ENCODE results near the gene CAB39L. TPM values are rescaled to one million over a fixed set of nuclear protein-coding genes. Genes with fewer than 3 reads are reported as not detected.

The CAB39L gene
- total and polyA plus RNA-seq, 2 experiments from 2014 or later: 3.3 to 4.4 TPM

DNA sequence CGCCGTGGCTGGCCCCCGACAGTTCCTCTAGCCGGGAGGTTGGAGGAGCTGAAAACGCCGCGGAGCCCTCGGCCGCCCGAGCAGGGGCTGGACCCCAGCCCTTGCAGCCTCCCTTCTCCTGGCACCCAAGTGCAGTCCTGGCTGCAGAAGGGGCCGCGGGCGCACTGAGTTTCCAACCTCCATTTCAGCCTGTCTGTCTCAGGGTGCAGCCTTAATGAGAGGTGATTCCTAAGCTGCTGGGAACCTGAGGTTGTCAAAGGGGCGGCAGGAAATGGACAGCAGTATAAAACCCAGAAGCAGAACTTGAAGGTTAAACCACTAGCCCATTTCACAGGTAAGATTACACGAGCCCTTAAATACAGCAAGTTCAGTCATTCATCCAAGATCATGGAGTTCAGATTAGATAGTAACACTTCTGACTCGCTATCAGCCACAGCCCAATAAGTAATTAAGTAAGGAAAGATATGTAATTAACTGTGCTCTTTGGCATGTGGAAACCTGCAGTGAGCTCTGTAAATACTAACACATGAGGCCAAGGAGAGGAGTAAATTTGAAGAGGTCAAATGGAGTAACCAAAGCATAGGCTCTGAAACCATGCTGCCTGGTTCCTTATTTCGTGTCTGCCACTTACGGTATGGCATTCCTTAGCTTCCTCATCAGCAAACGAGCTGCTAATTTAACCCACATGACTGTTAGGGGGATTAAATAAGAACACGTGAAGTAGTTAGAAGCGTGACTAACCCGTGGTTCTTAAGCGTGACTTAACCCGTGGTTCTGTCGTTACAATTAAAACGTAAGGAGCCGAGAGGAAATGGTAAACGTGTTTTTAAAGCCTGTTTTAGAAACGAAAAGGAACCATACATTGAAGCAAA lies 896 bp upstream of the CAB39L start:
- ATAC-seq: no peak; the same call in 1 of the 3 replicates
- DNase-seq (ENCODE audit: low spot score): peak; percentile 39
- Histone ChIP-seq H3K27ac (ENCODE audit: low read depth) (peak overlapping the region; percentile 81), H3K4me3 (peak overlapping the region; percentile 76), H2AFZ (peak overlapping the region; percentile 74), H4K20me1 (replicated peaks; ENCODE audit: insufficient read depth) (no peaks in the 10 kb centered on the region), H3K4me2 (peak overlapping the region; percentile 84), H3F3A (replicated peaks; ENCODE audit: low read depth) (0 out of 2 replicates have a peak, but pooled peaks cover 3% of the 10 kb centered on the region), H3K79me2 (replicated peaks; ENCODE audit: insufficient read depth) (no peaks in the 10 kb centered on the region; the same call in 1 of the 2 replicates), H3K27me3 (ENCODE audit: insufficient read depth) (no peaks in the 10 kb centered on the region), H3K36me3 (ENCODE audit: insufficient read depth) (no peaks in the 10 kb centered on the region), H3K4me1 (ENCODE audit: insufficient read depth) (no peaks in the 10 kb centered on the region), H3K9me2 (ENCODE audit: insufficient read depth) (no peaks in the 10 kb centered on the region)
- no peaks in the 10 kb centered on the region for H3K36me3 Mint-ChIP-seq (ENCODE audit: low read depth)
- H3K27ac Mint-ChIP-seq: peak overlapping the region; percentile 30
- peaks cover 8% of the 10 kb centered on the region; the same call in 2 of the 3 replicates for H3K4me1 Mint-ChIP-seq
- H3K4me3 Mint-ChIP-seq: peak overlapping the region; percentile 97
- H3K27me3 Mint-ChIP-seq (ENCODE audit: insufficient read depth, low read depth, poor library complexity): peaks cover 6% of the 10 kb centered on the region
- TF ChIP-seq POLR2AphosphoS5 (IDR thresholded peaks at IDR 0.05; ENCODE audit: low read depth): no peak
- no peak for TF ChIP-seq CREB1 (CRISPR knock-in tag; IDR thresholded peaks at IDR 0.05; ENCODE audit: low read depth)
- TF ChIP-seq NANOG (IDR thresholded peaks at IDR 0.05; ENCODE audit: borderline replicate concordance): no peak
- TF ChIP-seq, protein P1, sequence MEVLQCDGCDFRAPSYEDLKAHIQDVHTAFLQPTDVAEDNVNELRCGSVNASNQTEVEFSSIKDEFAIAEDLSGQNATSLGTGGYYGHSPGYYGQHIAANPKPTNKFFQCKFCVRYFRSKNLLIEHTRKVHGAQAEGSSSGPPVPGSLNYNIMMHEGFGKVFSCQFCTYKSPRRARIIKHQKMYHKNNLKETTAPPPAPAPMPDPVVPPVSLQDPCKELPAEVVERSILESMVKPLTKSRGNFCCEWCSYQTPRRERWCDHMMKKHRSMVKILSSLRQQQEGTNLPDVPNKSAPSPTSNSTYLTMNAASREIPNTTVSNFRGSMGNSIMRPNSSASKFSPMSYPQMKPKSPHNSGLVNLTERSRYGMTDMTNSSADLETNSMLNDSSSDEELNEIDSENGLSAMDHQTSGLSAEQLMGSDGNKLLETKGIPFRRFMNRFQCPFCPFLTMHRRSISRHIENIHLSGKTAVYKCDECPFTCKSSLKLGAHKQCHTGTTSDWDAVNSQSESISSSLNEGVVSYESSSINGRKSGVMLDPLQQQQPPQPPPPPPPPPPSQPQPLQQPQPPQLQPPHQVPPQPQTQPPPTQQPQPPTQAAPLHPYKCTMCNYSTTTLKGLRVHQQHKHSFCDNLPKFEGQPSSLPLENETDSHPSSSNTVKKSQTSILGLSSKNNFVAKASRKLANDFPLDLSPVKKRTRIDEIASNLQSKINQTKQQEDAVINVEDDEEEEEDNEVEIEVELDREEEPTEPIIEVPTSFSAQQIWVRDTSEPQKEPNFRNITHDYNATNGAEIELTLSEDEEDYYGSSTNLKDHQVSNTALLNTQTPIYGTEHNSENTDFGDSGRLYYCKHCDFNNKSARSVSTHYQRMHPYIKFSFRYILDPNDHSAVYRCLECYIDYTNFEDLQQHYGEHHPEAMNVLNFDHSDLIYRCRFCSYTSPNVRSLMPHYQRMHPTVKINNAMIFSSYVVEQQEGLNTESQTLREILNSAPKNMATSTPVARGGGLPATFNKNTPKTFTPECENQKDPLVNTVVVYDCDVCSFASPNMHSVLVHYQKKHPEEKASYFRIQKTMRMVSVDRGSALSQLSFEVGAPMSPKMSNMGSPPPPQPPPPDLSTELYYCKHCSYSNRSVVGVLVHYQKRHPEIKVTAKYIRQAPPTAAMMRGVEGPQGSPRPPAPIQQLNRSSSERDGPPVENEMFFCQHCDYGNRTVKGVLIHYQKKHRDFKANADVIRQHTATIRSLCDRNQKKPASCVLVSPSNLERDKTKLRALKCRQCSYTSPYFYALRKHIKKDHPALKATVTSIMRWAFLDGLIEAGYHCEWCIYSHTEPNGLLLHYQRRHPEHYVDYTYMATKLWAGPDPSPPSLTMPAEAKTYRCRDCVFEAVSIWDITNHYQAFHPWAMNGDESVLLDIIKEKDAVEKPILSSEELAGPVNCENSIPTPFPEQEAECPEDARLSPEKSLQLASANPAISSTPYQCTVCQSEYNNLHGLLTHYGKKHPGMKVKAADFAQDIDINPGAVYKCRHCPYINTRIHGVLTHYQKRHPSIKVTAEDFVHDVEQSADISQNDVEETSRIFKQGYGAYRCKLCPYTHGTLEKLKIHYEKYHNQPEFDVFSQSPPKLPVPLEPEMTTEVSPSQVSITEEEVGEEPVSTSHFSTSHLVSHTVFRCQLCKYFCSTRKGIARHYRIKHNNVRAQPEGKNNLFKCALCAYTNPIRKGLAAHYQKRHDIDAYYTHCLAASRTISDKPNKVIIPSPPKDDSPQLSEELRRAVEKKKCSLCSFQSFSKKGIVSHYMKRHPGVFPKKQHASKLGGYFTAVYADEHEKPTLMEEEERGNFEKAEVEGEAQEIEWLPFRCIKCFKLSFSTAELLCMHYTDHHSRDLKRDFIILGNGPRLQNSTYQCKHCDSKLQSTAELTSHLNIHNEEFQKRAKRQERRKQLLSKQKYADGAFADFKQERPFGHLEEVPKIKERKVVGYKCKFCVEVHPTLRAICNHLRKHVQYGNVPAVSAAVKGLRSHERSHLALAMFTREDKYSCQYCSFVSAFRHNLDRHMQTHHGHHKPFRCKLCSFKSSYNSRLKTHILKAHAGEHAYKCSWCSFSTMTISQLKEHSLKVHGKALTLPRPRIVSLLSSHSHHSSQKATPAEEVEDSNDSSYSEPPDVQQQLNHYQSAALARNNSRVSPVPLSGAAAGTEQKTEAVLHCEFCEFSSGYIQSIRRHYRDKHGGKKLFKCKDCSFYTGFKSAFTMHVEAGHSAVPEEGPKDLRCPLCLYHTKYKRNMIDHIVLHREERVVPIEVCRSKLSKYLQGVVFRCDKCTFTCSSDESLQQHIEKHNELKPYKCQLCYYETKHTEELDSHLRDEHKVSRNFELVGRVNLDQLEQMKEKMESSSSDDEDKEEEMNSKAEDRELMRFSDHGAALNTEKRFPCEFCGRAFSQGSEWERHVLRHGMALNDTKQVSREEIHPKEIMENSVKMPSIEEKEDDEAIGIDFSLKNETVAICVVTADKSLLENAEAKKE (CRISPR knock-in tag; IDR thresholded peaks at IDR 0.05): no peak
- no peak for TF ChIP-seq STAT1 (IDR thresholded peaks at IDR 0.05; ENCODE audit: unreplicated experiment)
- TF ChIP-seq EZH2phosphoT487 (IDR thresholded peaks at IDR 0.05; ENCODE audit: unreplicated experiment): no peak
- TF ChIP-seq EZH2 (IDR thresholded peaks at IDR 0.05; ENCODE audit: low read depth, unreplicated experiment): no peak
- TF ChIP-seq ZNF114 (CRISPR knock-in tag; IDR thresholded peaks at IDR 0.05): no peak
- TF ChIP-seq ZNF331 (CRISPR knock-in tag; IDR thresholded peaks at IDR 0.05; ENCODE audit: low read depth): no peak
- TF ChIP-seq, protein P2, sequence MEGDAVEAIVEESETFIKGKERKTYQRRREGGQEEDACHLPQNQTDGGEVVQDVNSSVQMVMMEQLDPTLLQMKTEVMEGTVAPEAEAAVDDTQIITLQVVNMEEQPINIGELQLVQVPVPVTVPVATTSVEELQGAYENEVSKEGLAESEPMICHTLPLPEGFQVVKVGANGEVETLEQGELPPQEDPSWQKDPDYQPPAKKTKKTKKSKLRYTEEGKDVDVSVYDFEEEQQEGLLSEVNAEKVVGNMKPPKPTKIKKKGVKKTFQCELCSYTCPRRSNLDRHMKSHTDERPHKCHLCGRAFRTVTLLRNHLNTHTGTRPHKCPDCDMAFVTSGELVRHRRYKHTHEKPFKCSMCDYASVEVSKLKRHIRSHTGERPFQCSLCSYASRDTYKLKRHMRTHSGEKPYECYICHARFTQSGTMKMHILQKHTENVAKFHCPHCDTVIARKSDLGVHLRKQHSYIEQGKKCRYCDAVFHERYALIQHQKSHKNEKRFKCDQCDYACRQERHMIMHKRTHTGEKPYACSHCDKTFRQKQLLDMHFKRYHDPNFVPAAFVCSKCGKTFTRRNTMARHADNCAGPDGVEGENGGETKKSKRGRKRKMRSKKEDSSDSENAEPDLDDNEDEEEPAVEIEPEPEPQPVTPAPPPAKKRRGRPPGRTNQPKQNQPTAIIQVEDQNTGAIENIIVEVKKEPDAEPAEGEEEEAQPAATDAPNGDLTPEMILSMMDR (conservative IDR thresholded peaks at IDR 0.05; ENCODE audit: low read depth in 2 of 2): no peak
- TF ChIP-seq JUNB (IDR thresholded peaks at IDR 0.05; ENCODE audit: unreplicated experiment): no peak
- H3K9me3 Mint-ChIP-seq: no peaks in the 10 kb centered on the region

Measured in GM23338 (cell line).